HepG2 (cell line): ENCODE results near the gene CHPF. TPM values are rescaled to one million over a fixed set of nuclear protein-coding genes. Genes with fewer than 3 reads are reported as not detected.

Experiments used
- CTCF ChIP-seq: sonication (generic); formaldehyde crosslinking; IDR thresholded peaks from 2 replicates; pipeline ENCODE4 v1.5.0; 2020; ENCODE audit warnings: mild to moderate bottlenecking, missing genetic modification reagents, moderate library complexity
- ELF1 ChIP-seq: sonication (generic); formaldehyde crosslinking; IDR thresholded peaks from 2 replicates; pipeline ENCODE4 v1.4.0; 2020; ENCODE audit warnings: missing genetic modification reagents
- FUBP1 ChIP-seq: sonication (generic); formaldehyde crosslinking; IDR thresholded peaks from 2 replicates; pipeline ENCODE4 v1.5.1; 2020; ENCODE audit warnings: missing genetic modification reagents, mild to moderate bottlenecking, borderline replicate concordance
- HOXD1 ChIP-seq: sonication (generic); formaldehyde crosslinking; IDR thresholded peaks from 2 replicates; pipeline ENCODE4 v1.5.0; 2020; ENCODE audit warnings: missing genetic modification reagents
- KAT2B ChIP-seq: fragments of 150-350 bp; IDR thresholded peaks from 2 replicates; pipeline ENCODE4 v1.6.1; 2014; ENCODE audit warnings: low read depth, low read length, borderline replicate concordance
- NKX3-1 ChIP-seq: sonication (generic); formaldehyde crosslinking; IDR thresholded peaks from 2 replicates; pipeline ENCODE4 v1.5.0; 2020; ENCODE audit warnings: missing genetic modification reagents
- NR2F1 ChIP-seq, 2 experiments: fragments of 450-650 bp in 1 of 2; formaldehyde crosslinking in 1 of 2; IDR thresholded peaks; 2 replicates each; pipeline versions ENCODE4 v1.5.0 to v1.6.1; 2016 to 2020; ENCODE audit warnings: mild to moderate bottlenecking in 1 of 2, missing compliant biosample characterization in 1 of 2, missing genetic modification reagents in 1 of 2, moderate library complexity in 1 of 2
- PAF1 ChIP-seq: IDR thresholded peaks from 2 replicates; pipeline ENCODE4 v1.6.1; 2016; ENCODE audit warnings: missing genetic modification reagents, missing compliant biosample characterization
- PPARG ChIP-seq: conservative IDR thresholded peaks from 2 replicates; pipeline ENCODE4 v1.6.1; 2016; ENCODE audit warnings: missing biosample characterization, missing genetic modification reagents
- RFX5 ChIP-seq: IDR thresholded peaks from 2 replicates; pipeline ENCODE4 v1.6.1; 2011; ENCODE audit warnings: low read depth, low read length, improper control_type of control experiment
- USF2 ChIP-seq, 2 experiments: sonication (generic) in 1 of 2; formaldehyde crosslinking in 1 of 2; IDR thresholded peaks; 2 replicates each; pipeline versions ENCODE4 v1.5.1 to v1.6.1; 2011 to 2020; ENCODE audit warnings: borderline replicate concordance in 1 of 2, low read depth in 1 of 2, low read length in 1 of 2, mild to moderate bottlenecking in 1 of 2, missing genetic modification reagents in 1 of 2, moderate library complexity in 1 of 2
- ZBTB44 ChIP-seq: sonication (generic); formaldehyde crosslinking; IDR thresholded peaks from 2 replicates; pipeline ENCODE4 v1.4.0; 2020; ENCODE audit warnings: missing genetic modification reagents
- ZKSCAN5 ChIP-seq: sonication (generic); formaldehyde crosslinking; IDR thresholded peaks from 2 replicates; pipeline ENCODE4 v1.5.1; 2020; ENCODE audit warnings: mild to moderate bottlenecking, missing genetic modification reagents
- polyA plus RNA-seq, 8 experiments: library from polyadenylated mRNA; depleted of rRNA in 3 of 8; stranded (reverse) in 7 of 8; unstranded in 1 of 8; fragments of >200 nt; fragmentation: Illumina TruSeq in 4 of 8; extraction: Trizol in 4 of 8; gene quantifications; 2 replicates each; pipeline versions ENCODE4 v1.2.1 to v1.2.3, GENCODE V29; 2011 to 2016; ENCODE audit warnings: low read depth in 4 of 8, missing spikeins in 1 of 8, mixed read lengths in 1 of 8; ENCODE audit not compliant: insufficient read depth in 1 of 8
- total RNA-seq, 5 experiments: library from RNA; depleted of rRNA; stranded (reverse); fragments of >200 nt; fragmentation: Illumina TruSeq; extraction: Trizol; gene quantifications; 2 replicates each; pipeline ENCODE4 v1.2.3, GENCODE V29; 2016; ENCODE audit warnings: low read depth in 1 of 5
- TF ChIP-seq, protein P1 (sequence below): fragments of 450-650 bp; IDR thresholded peaks from 2 replicates; pipeline ENCODE4 v1.6.1; 2017
- TF ChIP-seq, protein P2 (sequence below), 2 experiments: sonication (generic) in 1 of 2; formaldehyde crosslinking in 1 of 2; IDR thresholded peaks; 2 replicates each; pipeline versions ENCODE4 v1.4.0 to v1.6.1; 2016 to 2020; ENCODE audit warnings: borderline replicate concordance in 1 of 2, low read depth in 1 of 2, mild to moderate bottlenecking in 1 of 2, missing genetic modification reagents in 1 of 2

CHPF gene
- total and polyA plus RNA-seq, 2 of the 13 experiments (the other 11 are each of a cell fraction or from before 2014, with no cell fraction given), result 79.6 to 111 TPM

DNA sequence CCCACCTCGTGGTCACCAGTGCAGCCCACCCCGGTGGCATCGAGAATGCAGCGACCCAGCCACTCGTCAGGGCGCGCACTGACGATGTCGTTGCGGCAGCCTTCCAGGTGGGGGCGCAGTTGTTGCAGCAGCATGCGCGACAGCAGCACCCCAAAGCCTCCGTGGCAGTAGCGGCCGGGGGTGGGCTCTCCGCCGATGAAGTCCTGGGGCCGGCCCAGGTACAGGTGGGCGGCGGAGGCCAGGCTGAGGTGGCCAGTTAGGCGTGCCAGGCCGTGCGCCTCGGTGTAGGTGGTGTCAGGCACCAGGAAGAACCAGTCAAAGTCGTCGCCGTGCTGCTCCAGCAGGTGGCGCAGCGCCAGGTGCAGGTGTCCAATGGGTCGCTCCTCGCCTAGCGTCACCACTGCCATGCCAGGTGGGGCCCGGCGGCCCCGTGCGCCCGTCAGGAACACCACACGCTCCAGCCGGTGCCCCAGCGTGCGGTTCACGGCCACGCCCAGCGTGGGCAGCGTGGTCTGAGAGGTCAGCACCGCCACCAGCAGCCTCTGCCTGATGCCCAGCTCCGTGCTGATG is 1.9 kb downstream of the CHPF start (continued):
- TF ChIP-seq ZBTB44 (CRISPR knock-in tag), result no peak
- peak; percentile 84; the same call in 1 of the 2 replicates for TF ChIP-seq HOXD1 (CRISPR knock-in tag)
- TF ChIP-seq, protein P1, sequence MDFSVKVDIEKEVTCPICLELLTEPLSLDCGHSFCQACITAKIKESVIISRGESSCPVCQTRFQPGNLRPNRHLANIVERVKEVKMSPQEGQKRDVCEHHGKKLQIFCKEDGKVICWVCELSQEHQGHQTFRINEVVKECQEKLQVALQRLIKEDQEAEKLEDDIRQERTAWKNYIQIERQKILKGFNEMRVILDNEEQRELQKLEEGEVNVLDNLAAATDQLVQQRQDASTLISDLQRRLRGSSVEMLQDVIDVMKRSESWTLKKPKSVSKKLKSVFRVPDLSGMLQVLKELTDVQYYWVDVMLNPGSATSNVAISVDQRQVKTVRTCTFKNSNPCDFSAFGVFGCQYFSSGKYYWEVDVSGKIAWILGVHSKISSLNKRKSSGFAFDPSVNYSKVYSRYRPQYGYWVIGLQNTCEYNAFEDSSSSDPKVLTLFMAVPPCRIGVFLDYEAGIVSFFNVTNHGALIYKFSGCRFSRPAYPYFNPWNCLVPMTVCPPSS, result no peak
- no peak; the same call in none of the 2 replicates for TF ChIP-seq RFX5
- no peak for TF ChIP-seq ZKSCAN5 (CRISPR knock-in tag)
- TF ChIP-seq USF2 (IDR thresholded peaks at IDR 0.05; ENCODE audit: low read depth, low read length), result no peak
- TF ChIP-seq USF2 (CRISPR knock-in tag; IDR thresholded peaks at IDR 0.05; ENCODE audit: borderline replicate concordance), result no peak
- peak; percentile 85 for TF ChIP-seq ELF1 (CRISPR knock-in tag)
- TF ChIP-seq NR2F1 (CRISPR knock-in tag; IDR thresholded peaks at IDR 0.05), result no peak
- TF ChIP-seq CTCF (CRISPR knock-in tag), result peak; percentile 99
- no peak for TF ChIP-seq FUBP1 (CRISPR knock-in tag)
- TF ChIP-seq PPARG, result peak; percentile 60
- no peak for TF ChIP-seq PAF1 (CRISPR knock-in tag)
- no peak for TF ChIP-seq KAT2B
- TF ChIP-seq, protein P2, sequence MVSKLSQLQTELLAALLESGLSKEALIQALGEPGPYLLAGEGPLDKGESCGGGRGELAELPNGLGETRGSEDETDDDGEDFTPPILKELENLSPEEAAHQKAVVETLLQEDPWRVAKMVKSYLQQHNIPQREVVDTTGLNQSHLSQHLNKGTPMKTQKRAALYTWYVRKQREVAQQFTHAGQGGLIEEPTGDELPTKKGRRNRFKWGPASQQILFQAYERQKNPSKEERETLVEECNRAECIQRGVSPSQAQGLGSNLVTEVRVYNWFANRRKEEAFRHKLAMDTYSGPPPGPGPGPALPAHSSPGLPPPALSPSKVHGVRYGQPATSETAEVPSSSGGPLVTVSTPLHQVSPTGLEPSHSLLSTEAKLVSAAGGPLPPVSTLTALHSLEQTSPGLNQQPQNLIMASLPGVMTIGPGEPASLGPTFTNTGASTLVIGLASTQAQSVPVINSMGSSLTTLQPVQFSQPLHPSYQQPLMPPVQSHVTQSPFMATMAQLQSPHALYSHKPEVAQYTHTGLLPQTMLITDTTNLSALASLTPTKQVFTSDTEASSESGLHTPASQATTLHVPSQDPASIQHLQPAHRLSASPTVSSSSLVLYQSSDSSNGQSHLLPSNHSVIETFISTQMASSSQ (IDR thresholded peaks at IDR 0.05; ENCODE audit: low read depth), result no peak
- TF ChIP-seq, protein P2 (CRISPR knock-in tag; IDR thresholded peaks at IDR 0.05; ENCODE audit: borderline replicate concordance), result peak; percentile 74
- TF ChIP-seq NKX3-1, result no peak
